ENCODE results near the gene KDM1A.

DNA sequence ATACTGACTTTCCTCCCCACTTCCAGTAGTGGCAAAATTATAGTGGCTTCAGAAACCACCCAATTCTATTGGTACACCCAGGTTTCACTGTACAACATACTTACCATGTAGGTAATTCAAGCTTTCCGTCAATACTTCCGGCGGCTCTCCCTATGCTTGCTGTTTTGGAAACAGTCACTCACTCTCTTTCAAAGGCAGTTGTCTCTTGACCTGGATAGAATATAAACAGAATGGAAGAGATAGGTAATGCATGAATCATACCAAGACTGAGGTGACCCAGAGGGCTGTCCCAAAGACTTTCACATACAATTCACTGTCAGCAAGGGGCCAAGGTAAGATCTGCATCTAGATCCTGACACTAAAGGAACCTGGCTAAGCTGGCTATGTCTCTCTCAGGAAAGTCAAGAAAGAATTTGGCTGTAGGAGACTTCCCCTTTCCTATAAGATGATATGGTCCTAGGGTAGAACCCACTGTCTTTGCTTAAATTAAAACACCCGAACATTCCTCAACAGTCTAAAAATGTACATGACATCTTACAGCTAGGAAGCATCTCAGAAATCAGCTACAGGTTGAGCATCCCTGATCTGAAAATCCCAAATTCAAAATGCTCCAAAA is 89.8 kb downstream of the KDM1A start:
- TF ChIP-seq, protein P1, sequence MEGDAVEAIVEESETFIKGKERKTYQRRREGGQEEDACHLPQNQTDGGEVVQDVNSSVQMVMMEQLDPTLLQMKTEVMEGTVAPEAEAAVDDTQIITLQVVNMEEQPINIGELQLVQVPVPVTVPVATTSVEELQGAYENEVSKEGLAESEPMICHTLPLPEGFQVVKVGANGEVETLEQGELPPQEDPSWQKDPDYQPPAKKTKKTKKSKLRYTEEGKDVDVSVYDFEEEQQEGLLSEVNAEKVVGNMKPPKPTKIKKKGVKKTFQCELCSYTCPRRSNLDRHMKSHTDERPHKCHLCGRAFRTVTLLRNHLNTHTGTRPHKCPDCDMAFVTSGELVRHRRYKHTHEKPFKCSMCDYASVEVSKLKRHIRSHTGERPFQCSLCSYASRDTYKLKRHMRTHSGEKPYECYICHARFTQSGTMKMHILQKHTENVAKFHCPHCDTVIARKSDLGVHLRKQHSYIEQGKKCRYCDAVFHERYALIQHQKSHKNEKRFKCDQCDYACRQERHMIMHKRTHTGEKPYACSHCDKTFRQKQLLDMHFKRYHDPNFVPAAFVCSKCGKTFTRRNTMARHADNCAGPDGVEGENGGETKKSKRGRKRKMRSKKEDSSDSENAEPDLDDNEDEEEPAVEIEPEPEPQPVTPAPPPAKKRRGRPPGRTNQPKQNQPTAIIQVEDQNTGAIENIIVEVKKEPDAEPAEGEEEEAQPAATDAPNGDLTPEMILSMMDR (IDR thresholded peaks at IDR 0.05), result no peak
- TF ChIP-seq POLR2A (IDR thresholded peaks at IDR 0.05), result no peak
- TF ChIP-seq POLR2AphosphoS5 (IDR thresholded peaks at IDR 0.05), result no peak

All from transverse colon (tissue), 4 donors.